ENCODE results near the gene BCL2L11.

BCL2L11 gene

DNA sequence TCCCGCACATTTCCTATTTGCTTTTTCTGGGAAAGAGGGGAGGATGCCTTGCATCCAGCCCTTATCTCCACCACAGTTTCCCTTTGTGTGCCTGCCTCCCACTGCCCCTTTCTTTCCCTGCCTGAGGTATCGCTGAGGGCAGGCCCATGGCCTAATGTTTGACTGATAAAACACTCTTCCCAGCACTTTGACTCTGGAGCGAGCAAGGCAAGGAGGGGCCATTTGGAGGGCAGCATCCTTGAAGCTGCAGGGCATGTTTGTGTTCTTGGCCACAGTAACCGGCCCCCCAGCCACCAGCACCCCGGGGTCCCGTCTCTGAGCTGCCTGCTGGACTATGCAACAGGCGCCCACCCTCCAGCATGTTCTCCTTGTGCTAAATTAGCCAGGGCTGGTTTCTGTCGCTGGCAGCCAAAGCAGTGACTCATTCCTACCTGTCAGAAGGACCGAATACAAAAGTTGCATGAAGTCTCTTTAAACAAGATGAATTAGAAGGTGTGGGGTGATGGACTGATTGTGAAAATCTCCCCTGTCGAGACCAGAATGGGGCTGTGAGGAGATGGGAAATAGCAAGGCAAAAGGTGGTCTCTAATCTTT is 50.7 kb downstream of the BCL2L11 start:
- H3K36me3 ChIP-seq (ENCODE audit: insufficient read depth, low read length) = peaks cover 9% of the 10 kb centered on the region
- H3K9me3 ChIP-seq (ENCODE audit: low read length) = no peaks in the 10 kb centered on the region
- no peaks in the 10 kb centered on the region for H3K27me3 ChIP-seq (ENCODE audit: insufficient read depth, low read length)
- no peaks in the 10 kb centered on the region for H3K4me1 ChIP-seq (ENCODE audit: insufficient read depth, low read length)
- H3K4me3 ChIP-seq (ENCODE audit: low read length) = no peak overlapping the region
- no peak overlapping the region for H2AFZ ChIP-seq (ENCODE audit: low read depth, low read length)

GRCh38 chr2:111172666-111173065 is 52.0 kb downstream of the BCL2L11 start:
- Histone ChIP-seq H3K4me1 (ENCODE audit: insufficient read depth, low read length) (no peaks in the 10 kb centered on the region), H3K4me3 (ENCODE audit: low read length) (no peak overlapping the region), H3K9me3 (ENCODE audit: low read length) (no peaks in the 10 kb centered on the region), H3K27me3 (ENCODE audit: insufficient read depth, low read length) (no peaks in the 10 kb centered on the region), H3K36me3 (ENCODE audit: insufficient read depth, low read length) (peaks cover under 1% of the 10 kb centered on the region), H2AFZ (ENCODE audit: low read depth, low read length) (no peak overlapping the region)

GRCh38 chr2:111173338-111173737 is 52.6 kb downstream of the BCL2L11 start:
- no peaks in the 10 kb centered on the region for H3K9me3 ChIP-seq (ENCODE audit: low read length)

GRCh38 chr2:111173856-111174255 is 53.1 kb downstream of the BCL2L11 start:
- H3K4me3 ChIP-seq (ENCODE audit: low read length) = no peak overlapping the region
- no peak overlapping the region for H2AFZ ChIP-seq (ENCODE audit: low read depth, low read length)
- no peaks in the 10 kb centered on the region for H3K9me3 ChIP-seq (ENCODE audit: low read length)
- H3K4me1 ChIP-seq (ENCODE audit: insufficient read depth, low read length) = no peaks in the 10 kb centered on the region
- no peaks in the 10 kb centered on the region for H3K27me3 ChIP-seq (ENCODE audit: insufficient read depth, low read length)
- H3K36me3 ChIP-seq (ENCODE audit: insufficient read depth, low read length) = no peaks in the 10 kb centered on the region

More at GRCh38 chr2:111173338-111173737, 52.6 kb downstream of the BCL2L11 start:
- no peak overlapping the region for H3K4me3 ChIP-seq (ENCODE audit: low read length)
- H3K27me3 ChIP-seq (ENCODE audit: insufficient read depth, low read length) = no peaks in the 10 kb centered on the region
- no peaks in the 10 kb centered on the region for H3K4me1 ChIP-seq (ENCODE audit: insufficient read depth, low read length)
- H2AFZ ChIP-seq (ENCODE audit: low read depth, low read length) = no peak overlapping the region
- H3K36me3 ChIP-seq (ENCODE audit: insufficient read depth, low read length) = no peaks in the 10 kb centered on the region

- H2AFZ ChIP-seq (ENCODE audit: low read depth, low read length) = no peak overlapping the region
- no peaks in the 10 kb centered on the region for H3K36me3 ChIP-seq (ENCODE audit: insufficient read depth, low read length)
These were observed 54.9 kb downstream of the BCL2L11 start for GRCh38 chr2:111175615-111176014.

GRCh38 chr2:111176388-111176787 is 55.7 kb downstream of the BCL2L11 start:
- Histone ChIP-seq H3K4me1 (ENCODE audit: insufficient read depth, low read length) (no peaks in the 10 kb centered on the region), H3K9me3 (ENCODE audit: low read length) (no peaks in the 10 kb centered on the region), H3K27me3 (ENCODE audit: insufficient read depth, low read length) (no peaks in the 10 kb centered on the region), H3K4me3 (ENCODE audit: low read length) (no peak overlapping the region), H2AFZ (ENCODE audit: low read depth, low read length) (no peak overlapping the region), H3K36me3 (ENCODE audit: insufficient read depth, low read length) (no peaks in the 10 kb centered on the region)

More at GRCh38 chr2:111175615-111176014, 54.9 kb downstream of the BCL2L11 start:
- Histone ChIP-seq H3K9me3 (ENCODE audit: low read length) (no peaks in the 10 kb centered on the region), H3K4me1 (ENCODE audit: insufficient read depth, low read length) (no peaks in the 10 kb centered on the region), H3K27me3 (ENCODE audit: insufficient read depth, low read length) (no peaks in the 10 kb centered on the region), H3K4me3 (ENCODE audit: low read length) (no peak overlapping the region)

GRCh38 chr2:111176867-111177266 is 56.2 kb downstream of the BCL2L11 start:
- no peaks in the 10 kb centered on the region for H3K27me3 ChIP-seq (ENCODE audit: insufficient read depth, low read length)
- no peak overlapping the region for H3K4me3 ChIP-seq (ENCODE audit: low read length)
- H3K9me3 ChIP-seq (ENCODE audit: low read length) = no peaks in the 10 kb centered on the region
- no peaks in the 10 kb centered on the region for H3K36me3 ChIP-seq (ENCODE audit: insufficient read depth, low read length)
- H3K4me1 ChIP-seq (ENCODE audit: insufficient read depth, low read length) = no peaks in the 10 kb centered on the region
- H2AFZ ChIP-seq (ENCODE audit: low read depth, low read length) = no peak overlapping the region

- Histone ChIP-seq H3K4me1 (ENCODE audit: insufficient read depth, low read length) (no peaks in the 10 kb centered on the region), H3K27me3 (ENCODE audit: insufficient read depth, low read length) (no peaks in the 10 kb centered on the region)
These were observed 57.6 kb downstream of the BCL2L11 start for GRCh38 chr2:111178296-111178695.

DNA sequence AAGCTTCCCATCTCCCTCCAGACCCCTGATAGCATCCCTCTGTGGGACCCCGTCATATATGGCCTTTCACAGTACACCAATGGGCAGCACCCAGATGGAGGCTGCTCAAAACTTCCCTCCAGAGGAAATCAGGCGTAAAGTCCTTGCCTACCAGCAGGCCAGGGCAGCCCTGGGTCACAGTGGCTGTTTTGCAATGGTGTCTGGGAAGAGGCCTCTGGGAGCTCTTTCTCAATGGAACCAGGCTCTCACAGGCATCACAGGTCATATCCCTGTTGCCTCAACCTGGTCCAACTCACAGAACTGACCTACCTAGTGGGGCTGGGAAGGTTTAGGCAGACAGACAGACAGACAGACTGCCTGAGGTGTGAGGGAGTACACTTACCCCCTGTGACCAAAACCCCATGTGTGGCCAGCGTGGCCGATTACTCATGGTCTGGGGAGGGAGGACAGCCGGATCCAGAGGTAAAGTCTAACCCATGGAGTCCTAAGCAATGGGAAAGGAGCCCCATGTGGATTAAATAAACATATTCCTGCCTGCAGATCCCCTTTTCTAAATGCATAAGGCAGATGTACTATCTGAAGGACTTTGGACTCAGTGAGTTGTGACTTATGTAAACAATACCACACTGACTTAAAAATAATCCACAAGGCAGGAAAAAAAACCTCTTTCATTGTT is 58.2 kb downstream of the BCL2L11 start:
- Histone ChIP-seq H3K4me1 (ENCODE audit: insufficient read depth, low read length) (no peaks in the 10 kb centered on the region), H2AFZ (ENCODE audit: low read depth, low read length) (no peak overlapping the region), H3K36me3 (ENCODE audit: insufficient read depth, low read length) (no peaks in the 10 kb centered on the region), H3K9me3 (ENCODE audit: low read length) (no peaks in the 10 kb centered on the region), H3K27me3 (ENCODE audit: insufficient read depth, low read length) (no peaks in the 10 kb centered on the region), H3K4me3 (ENCODE audit: low read length) (no peak overlapping the region)

More at GRCh38 chr2:111178296-111178695, 57.6 kb downstream of the BCL2L11 start:
- H3K36me3 ChIP-seq (ENCODE audit: insufficient read depth, low read length) = no peaks in the 10 kb centered on the region
- no peaks in the 10 kb centered on the region for H3K9me3 ChIP-seq (ENCODE audit: low read length)
- no peak overlapping the region for H3K4me3 ChIP-seq (ENCODE audit: low read length)
- no peak overlapping the region for H2AFZ ChIP-seq (ENCODE audit: low read depth, low read length)

GRCh38 chr2:111182121-111182520 is 61.4 kb downstream of the BCL2L11 start:
- Histone ChIP-seq H3K36me3 (ENCODE audit: insufficient read depth, low read length) (no peaks in the 10 kb centered on the region), H3K4me3 (ENCODE audit: low read length) (no peak overlapping the region), H3K4me1 (ENCODE audit: insufficient read depth, low read length) (no peaks in the 10 kb centered on the region), H3K9me3 (ENCODE audit: low read length) (no peaks in the 10 kb centered on the region), H2AFZ (ENCODE audit: low read depth, low read length) (no peak overlapping the region), H3K27me3 (ENCODE audit: insufficient read depth, low read length) (no peaks in the 10 kb centered on the region)

DNA sequence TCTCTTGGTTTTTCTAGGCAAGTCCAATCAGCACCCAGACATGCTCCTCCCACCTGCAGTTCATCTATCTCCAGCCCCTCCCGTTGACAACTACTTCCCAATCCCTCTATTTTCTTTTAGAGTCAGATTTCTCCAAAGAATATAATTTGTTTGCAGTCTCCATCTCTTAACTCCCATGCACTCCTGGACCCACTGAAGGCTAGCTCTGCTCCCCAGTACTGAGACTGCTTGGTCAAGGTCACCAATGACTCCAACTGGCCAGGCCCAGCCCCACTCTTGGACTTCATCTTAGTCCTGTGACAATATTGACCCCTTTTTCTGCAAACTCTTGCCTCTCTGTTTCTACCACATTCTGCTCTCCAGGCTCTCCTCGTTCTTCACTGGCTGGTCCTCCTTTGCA is 62.0 kb downstream of the BCL2L11 start:
- H2AFZ ChIP-seq (ENCODE audit: low read depth, low read length) = no peak overlapping the region
- H3K9me3 ChIP-seq (ENCODE audit: low read length) = no peaks in the 10 kb centered on the region
- no peaks in the 10 kb centered on the region for H3K4me1 ChIP-seq (ENCODE audit: insufficient read depth, low read length)
- H3K27me3 ChIP-seq (ENCODE audit: insufficient read depth, low read length) = no peaks in the 10 kb centered on the region
- H3K36me3 ChIP-seq (ENCODE audit: insufficient read depth, low read length) = no peaks in the 10 kb centered on the region
- no peak overlapping the region for H3K4me3 ChIP-seq (ENCODE audit: low read length)

- Histone ChIP-seq H3K4me3 (ENCODE audit: low read length) (no peak overlapping the region), H2AFZ (ENCODE audit: low read depth, low read length) (no peak overlapping the region), H3K36me3 (ENCODE audit: insufficient read depth, low read length) (no peaks in the 10 kb centered on the region), H3K27me3 (ENCODE audit: insufficient read depth, low read length) (no peaks in the 10 kb centered on the region), H3K9me3 (ENCODE audit: low read length) (no peaks in the 10 kb centered on the region), H3K4me1 (ENCODE audit: insufficient read depth, low read length) (no peaks in the 10 kb centered on the region)
These were observed 64.1 kb downstream of the BCL2L11 start for GRCh38 chr2:111184725-111185310.

GRCh38 chr2:111185361-111186022 is 64.8 kb downstream of the BCL2L11 start:
- H3K4me1 ChIP-seq (ENCODE audit: insufficient read depth, low read length) = no peaks in the 10 kb centered on the region
- H3K27me3 ChIP-seq (ENCODE audit: insufficient read depth, low read length) = no peaks in the 10 kb centered on the region
- no peak overlapping the region for H2AFZ ChIP-seq (ENCODE audit: low read depth, low read length)
- H3K9me3 ChIP-seq (ENCODE audit: low read length) = no peaks in the 10 kb centered on the region
- H3K36me3 ChIP-seq (ENCODE audit: insufficient read depth, low read length) = no peaks in the 10 kb centered on the region
- H3K4me3 ChIP-seq (ENCODE audit: low read length) = no peak overlapping the region
